Upper lobe of left lung (tissue), 6 donors: ENCODE data around the gene KIF14. TPM values are rescaled to one million over a fixed set of nuclear protein-coding genes. Genes with fewer than 3 reads are reported as not detected.

Experiments used
- ATAC-seq, 2 donors: fragments of 200-7000 bp; cut with Tn5 transposase; one replicate each; pipeline ENCODE4 v1.9.1; 2022; ENCODE audit warnings: mild to moderate bottlenecking in 2 of 2, moderate library complexity in 2 of 2; ENCODE audit not compliant: low FRiP score in 2 of 2
- DNase-seq, 2 donors: peaks; one replicate each; pipeline ENCODE4 v3.0.0-alpha.2; 2019 to 2020
- H3K27ac ChIP-seq, 4 donors: fragments of 200-600 bp; sonication (generic); one replicate each; pipeline ENCODE4 v1.5.1; 2016 to 2019
- H3K27me3 ChIP-seq, 4 donors: fragments of 200-600 bp; sonication (generic); one replicate each; pipeline ENCODE4 v1.5.1; 2017 to 2019
- H3K36me3 ChIP-seq, 4 donors: fragments of 200-600 bp; sonication (generic); one replicate each; pipeline ENCODE4 v1.5.1; 2016 to 2019
- H3K4me1 ChIP-seq, 4 donors: fragments of 200-600 bp; sonication (generic); one replicate each; pipeline ENCODE4 v1.5.1; 2018 to 2019
- H3K4me3 ChIP-seq, 4 donors: fragments of 200-600 bp; sonication (generic); one replicate each; pipeline ENCODE4 v1.5.1; 2017 to 2019; ENCODE audit warnings: mild to moderate bottlenecking in 2 of 4, moderate library complexity in 1 of 4
- H3K9me3 ChIP-seq, 4 donors: fragments of 200-600 bp; sonication (generic); one replicate each; pipeline ENCODE4 v1.5.1; 2018 to 2019
- EP300 ChIP-seq, 4 donors: sonication (generic); formaldehyde crosslinking; IDR thresholded peaks; one replicate each; pipeline ENCODE4 v1.5.1; 2017; ENCODE audit warnings: antibody characterized with exemption in 4 of 4, control low read depth in 2 of 4
- POLR2A ChIP-seq, 4 donors: fragments of 450-650 bp; IDR thresholded peaks; one replicate each; pipeline ENCODE4 v1.5.1; 2016 to 2017; ENCODE audit warnings: antibody characterized with exemption in 4 of 4, mild to moderate bottlenecking in 2 of 4
- POLR2AphosphoS5 ChIP-seq, 2 donors: sonication (generic); formaldehyde crosslinking; IDR thresholded peaks; one replicate each; pipeline ENCODE4 v1.5.1; 2017; ENCODE audit warnings: antibody characterized with exemption in 2 of 2
- WGBS, 2 donors: methylation state at CpG; one replicate each; pipeline ENCODE4 v1.1.5; 2017 to 2018; 5-methylcytosine and 5-hydroxymethylcytosine counted together
- total RNA-seq, 6 donors: library from RNA; depleted of rRNA in 4 of 6; stranded (reverse); fragments of >200 nt in 4 of 6; gene quantifications; one replicate each; pipeline versions ENCODE4 v1.1.0 to v1.2.1, GENCODE V29; 2016 to 2021
- TF ChIP-seq, protein P1 (sequence below), 6 experiments: fragments of 450-650 bp in 4 of 6; fragments of 200-600 bp in 2 of 6; sonication (generic) in 2 of 6; IDR thresholded peaks; one replicate each; pipeline ENCODE4 v1.5.1; 2016 to 2019; ENCODE audit warnings: antibody characterized with exemption in 6 of 6
- donor health status: DM: no; HTN: no; CAD: no; lungs with moderate emphysema.
- donor health status: DM: no; HTN: yes; CAD: no; lungs with severe emphysema.

The KIF14 gene, protein sequence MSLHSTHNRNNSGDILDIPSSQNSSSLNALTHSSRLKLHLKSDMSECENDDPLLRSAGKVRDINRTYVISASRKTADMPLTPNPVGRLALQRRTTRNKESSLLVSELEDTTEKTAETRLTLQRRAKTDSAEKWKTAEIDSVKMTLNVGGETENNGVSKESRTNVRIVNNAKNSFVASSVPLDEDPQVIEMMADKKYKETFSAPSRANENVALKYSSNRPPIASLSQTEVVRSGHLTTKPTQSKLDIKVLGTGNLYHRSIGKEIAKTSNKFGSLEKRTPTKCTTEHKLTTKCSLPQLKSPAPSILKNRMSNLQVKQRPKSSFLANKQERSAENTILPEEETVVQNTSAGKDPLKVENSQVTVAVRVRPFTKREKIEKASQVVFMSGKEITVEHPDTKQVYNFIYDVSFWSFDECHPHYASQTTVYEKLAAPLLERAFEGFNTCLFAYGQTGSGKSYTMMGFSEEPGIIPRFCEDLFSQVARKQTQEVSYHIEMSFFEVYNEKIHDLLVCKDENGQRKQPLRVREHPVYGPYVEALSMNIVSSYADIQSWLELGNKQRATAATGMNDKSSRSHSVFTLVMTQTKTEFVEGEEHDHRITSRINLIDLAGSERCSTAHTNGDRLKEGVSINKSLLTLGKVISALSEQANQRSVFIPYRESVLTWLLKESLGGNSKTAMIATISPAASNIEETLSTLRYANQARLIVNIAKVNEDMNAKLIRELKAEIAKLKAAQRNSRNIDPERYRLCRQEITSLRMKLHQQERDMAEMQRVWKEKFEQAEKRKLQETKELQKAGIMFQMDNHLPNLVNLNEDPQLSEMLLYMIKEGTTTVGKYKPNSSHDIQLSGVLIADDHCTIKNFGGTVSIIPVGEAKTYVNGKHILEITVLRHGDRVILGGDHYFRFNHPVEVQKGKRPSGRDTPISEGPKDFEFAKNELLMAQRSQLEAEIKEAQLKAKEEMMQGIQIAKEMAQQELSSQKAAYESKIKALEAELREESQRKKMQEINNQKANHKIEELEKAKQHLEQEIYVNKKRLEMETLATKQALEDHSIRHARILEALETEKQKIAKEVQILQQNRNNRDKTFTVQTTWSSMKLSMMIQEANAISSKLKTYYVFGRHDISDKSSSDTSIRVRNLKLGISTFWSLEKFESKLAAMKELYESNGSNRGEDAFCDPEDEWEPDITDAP (N-terminal part only)
- 1 to 10 TPM in 1 of 6 donors, under 1 TPM in 5; 0.20 to 1.0 (median 0.70) TPM for total RNA-seq

DNA sequence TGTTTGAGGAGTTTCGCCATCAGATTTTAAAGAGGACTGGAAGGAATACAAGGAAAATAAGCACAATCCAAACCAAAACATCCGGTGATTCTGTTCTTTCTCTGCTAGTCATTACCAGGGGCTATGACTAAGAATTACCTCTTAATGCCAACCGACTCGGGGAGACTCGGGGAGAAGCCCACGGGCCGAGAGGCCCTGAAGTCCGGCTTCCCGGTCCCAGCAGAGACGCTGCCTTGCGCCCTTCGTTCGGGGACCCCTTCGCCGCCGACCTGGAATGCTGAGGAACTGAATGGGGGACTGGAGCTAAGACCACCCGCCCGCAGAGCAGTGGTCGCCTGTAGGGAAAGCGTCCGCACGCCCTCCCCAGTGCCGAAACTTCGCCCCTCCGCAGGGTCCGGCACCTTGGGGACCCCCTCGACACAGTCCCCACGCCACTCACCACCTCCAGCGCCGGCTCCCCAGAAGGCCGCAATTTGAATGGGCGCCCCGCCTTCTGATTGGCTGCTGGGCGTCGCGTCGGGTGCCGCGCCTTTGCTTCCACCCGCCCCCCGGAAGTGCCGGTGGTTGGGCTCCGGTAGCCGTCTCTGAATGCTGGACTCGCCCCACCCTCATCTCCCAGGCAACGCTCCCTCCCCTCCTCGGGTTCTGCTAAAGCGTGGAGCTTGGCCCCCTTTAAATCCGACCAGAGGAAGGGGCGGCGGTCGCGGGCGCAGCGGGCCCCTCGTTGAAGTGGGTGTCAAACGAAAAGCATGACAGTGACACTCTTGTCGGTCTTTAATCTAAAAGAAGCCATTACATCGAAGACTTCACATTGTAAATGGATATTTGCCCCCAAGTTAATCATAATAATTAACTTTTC lies at the start of gene KIF14:
TSS of gene KIF14 (minus strand) at position 479 of the 859 bp plus-strand sequence. CDS start 2,028 bp downstream, outside the sequence.
- H3K27ac ChIP-seq, result peak within 1 kb of the TSS; percentile 59 to 84 (median 66)
- DNase-seq, result peak; percentile 96 to 97
- no peaks in the 10 kb centered on the region for H3K27me3 ChIP-seq
- peak in 1 of 2 donors; percentile 65 for TF ChIP-seq POLR2AphosphoS5 (IDR thresholded peaks at IDR 0.05)
- TF ChIP-seq, protein P1, sequence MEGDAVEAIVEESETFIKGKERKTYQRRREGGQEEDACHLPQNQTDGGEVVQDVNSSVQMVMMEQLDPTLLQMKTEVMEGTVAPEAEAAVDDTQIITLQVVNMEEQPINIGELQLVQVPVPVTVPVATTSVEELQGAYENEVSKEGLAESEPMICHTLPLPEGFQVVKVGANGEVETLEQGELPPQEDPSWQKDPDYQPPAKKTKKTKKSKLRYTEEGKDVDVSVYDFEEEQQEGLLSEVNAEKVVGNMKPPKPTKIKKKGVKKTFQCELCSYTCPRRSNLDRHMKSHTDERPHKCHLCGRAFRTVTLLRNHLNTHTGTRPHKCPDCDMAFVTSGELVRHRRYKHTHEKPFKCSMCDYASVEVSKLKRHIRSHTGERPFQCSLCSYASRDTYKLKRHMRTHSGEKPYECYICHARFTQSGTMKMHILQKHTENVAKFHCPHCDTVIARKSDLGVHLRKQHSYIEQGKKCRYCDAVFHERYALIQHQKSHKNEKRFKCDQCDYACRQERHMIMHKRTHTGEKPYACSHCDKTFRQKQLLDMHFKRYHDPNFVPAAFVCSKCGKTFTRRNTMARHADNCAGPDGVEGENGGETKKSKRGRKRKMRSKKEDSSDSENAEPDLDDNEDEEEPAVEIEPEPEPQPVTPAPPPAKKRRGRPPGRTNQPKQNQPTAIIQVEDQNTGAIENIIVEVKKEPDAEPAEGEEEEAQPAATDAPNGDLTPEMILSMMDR (IDR thresholded peaks at IDR 0.05), result no peak
- TF ChIP-seq EP300 (IDR thresholded peaks at IDR 0.05), result no peak
- peak in 1 of 4 donors; percentile 22 for TF ChIP-seq POLR2A (IDR thresholded peaks at IDR 0.05)
- peaks cover 4 to 16% (median 10%) of the 10 kb centered on the region in 4 donors for H3K4me1 ChIP-seq
- WGBS, 2 donors, result 1% methylated on average over 32 to 37 of the region's 59 CpGs
- peak; percentile 99 to 100 for ATAC-seq
- H3K4me3 ChIP-seq, result peak within 1 kb of the TSS; percentile 62 to 78 (median 72)
- no peaks in the 10 kb centered on the region for H3K9me3 ChIP-seq
- no peaks in the 10 kb centered on the region for H3K36me3 ChIP-seq

DNA sequence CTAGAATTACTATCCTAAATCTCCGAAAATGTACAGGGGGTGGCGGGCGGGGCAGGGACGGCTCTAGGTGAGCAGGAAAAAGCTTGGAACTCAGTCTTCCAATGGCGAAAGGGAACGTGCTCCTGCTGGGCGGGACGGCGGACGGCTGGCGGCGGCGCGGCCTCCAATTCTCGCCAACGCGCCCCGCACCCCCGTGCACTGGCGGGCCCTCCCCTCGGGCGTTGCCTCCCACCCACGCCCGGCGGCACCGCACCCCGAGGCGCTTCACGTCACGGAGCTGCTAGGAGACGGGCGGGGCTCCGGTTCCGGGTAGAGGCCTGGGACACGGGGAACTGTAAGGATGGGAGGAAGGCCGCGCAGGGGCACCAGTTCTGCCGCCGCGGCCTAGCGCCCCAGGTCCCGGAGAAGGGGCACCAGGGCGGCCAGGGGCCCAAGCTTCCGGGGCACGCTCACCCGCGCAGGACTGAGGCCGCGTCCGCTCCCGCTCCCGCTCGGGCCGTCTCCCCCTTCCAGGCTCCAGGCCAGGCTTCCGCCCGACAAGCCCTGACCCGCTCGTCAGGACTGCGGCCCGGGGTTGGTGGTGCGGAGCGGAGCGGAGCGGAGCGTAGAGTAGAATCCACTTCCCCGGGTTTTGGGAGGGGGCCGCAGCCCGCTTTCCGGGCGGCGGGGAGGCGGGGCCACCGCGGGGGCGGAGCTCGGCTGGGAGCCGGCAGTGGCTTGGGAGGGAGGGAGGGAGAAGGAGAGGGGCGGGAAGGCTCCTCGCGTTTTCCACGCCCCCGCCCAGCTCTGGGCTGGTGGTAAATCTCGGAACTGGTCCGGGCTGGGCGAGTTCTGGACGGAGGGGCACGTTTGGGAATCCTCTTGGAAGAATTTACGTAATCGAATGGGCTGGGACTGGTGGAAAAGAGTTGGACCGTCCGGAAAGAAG lies 49.0 kb upstream of the KIF14 start, which contains the start of gene DDX59:
TSS of gene DDX59 (minus strand) at position 594 of the 928 bp plus-strand sequence. CDS start 3,167 bp downstream, outside the sequence.
- 0% methylated on average over 35 to 72 of the region's 91 CpGs for WGBS, 2 donors
- TF ChIP-seq EP300 (IDR thresholded peaks at IDR 0.05), result peak in 3 of 4 donors; percentile 66 to 95 (median 86)
- TF ChIP-seq POLR2A (IDR thresholded peaks at IDR 0.05), result peak; percentile 80 to 98 (median 94)
- TF ChIP-seq, protein P1 (IDR thresholded peaks at IDR 0.05), result peak in 1 of 6 experiments; percentile 19
- TF ChIP-seq POLR2AphosphoS5 (IDR thresholded peaks at IDR 0.05), result peak; percentile 96 to 97
- peak within 1 kb of the TSS; percentile 99 to 100 (median 99) for H3K27ac ChIP-seq
- no peaks in the 10 kb centered on the region for H3K9me3 ChIP-seq
- DNase-seq, result peak; percentile 97 to 99
- ATAC-seq, result peak; percentile 97 to 98
- no peaks in the 10 kb centered on the region for H3K27me3 ChIP-seq
- peaks cover 16 to 23% (median 19%) of the 10 kb centered on the region in 4 donors for H3K4me1 ChIP-seq
- H3K4me3 ChIP-seq, result peak within 1 kb of the TSS; percentile 67 to 82 (median 70)
- peaks cover 0 to 11% (median 0%) of the 10 kb centered on the region in 4 donors for H3K36me3 ChIP-seq

DNA sequence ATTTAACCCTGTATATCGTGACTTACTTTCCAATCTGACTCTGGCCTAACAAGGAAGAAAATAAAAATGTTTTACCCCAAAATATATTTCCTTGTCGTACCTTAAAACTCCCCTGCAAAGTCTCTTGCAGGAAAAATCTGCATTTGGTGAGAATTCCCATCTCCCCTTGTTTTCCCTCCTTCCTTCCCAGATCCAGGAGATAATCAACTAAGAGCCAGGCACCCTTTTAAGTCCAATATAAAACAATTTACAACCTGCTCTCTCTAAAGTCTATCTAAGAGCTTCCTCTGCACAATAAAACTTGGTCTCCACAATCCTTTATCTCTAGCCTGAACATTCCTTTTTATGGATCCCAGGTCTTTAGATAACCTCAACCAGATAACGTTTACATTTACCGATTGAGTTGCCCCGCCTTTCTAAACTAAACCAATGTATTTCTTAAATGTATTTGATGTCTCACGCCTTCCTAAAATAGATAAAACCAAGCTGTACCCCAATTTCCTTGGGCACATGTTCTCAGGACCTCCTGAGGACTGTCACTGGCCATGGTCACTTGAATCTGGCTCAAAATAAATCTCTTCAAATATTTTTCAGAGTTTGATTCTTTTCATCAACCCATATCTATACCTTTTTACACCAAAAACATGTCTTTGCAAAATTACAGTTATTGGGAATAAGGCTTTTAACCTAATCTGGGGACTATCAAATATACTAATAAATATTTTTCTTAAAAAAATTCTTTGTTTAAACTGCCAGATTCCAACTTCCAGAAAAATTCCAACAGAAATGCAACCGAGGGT lies 48.2 kb upstream of the KIF14 start:
- 31 to 34% methylated on average over 7 of the region's 7 CpGs for WGBS, 2 donors
- no peak for ATAC-seq
- Histone ChIP-seq H3K36me3 (peaks cover 0 to 19% (median 1%) of the 10 kb centered on the region in 4 donors), H3K27ac (peak overlapping the region; percentile 99 to 100 (median 99)), H3K4me1 (peaks cover 16 to 28% (median 19%) of the 10 kb centered on the region in 4 donors), H3K9me3 (no peaks in the 10 kb centered on the region), H3K27me3 (no peaks in the 10 kb centered on the region), H3K4me3 (peak overlapping the region; percentile 67 to 82 (median 70))
- no peak for TF ChIP-seq EP300 (IDR thresholded peaks at IDR 0.05)
- no peak for TF ChIP-seq POLR2AphosphoS5 (IDR thresholded peaks at IDR 0.05)
- TF ChIP-seq, protein P1 (IDR thresholded peaks at IDR 0.05), result no peak
- no peak for DNase-seq
